Esophagus mucosa (tissue), 1 donor: ENCODE results near the gene SLFN12L. TPM values are rescaled to one million over a fixed set of nuclear protein-coding genes. Genes with fewer than 3 reads are reported as not detected.

Experiments
- ATAC-seq: fragments of 200-7000 bp; cut with Tn5 transposase; one replicate; pipeline ENCODE4 v1.9.1; 2020
- total RNA-seq: library from RNA; stranded (reverse); gene quantifications from one replicate; pipeline ENCODE4 v1.2.4, GENCODE V29; 2023
- donor health status: DM: yes; HTN: yes; CAD: no.

SLFN12L gene
- total RNA-seq, 1 donor from 2014 or later = 0.40 TPM

- no peak for ATAC-seq
Observed at GRCh38 chr17:35428229-35428628, 109.2 kb downstream of the SLFN12L start.

- no peak for ATAC-seq
Observed at GRCh38 chr17:35423761-35424160, 113.7 kb downstream of the SLFN12L start.

Other genes starting within 250 kb of the SLFN12L start
- 6.6 TPM for gene SLFN11, start 164.1 kb downstream of the SLFN12L start, total RNA-seq
- gene SLFN12, start 105.2 kb downstream of the SLFN12L start, total RNA-seq = 2.6 TPM
- gene SLFN13, start 88.9 kb downstream of the SLFN12L start, total RNA-seq = 7.9 TPM
- gene SLFN14, start 23.1 kb upstream of the SLFN12L start, total RNA-seq = not detected
- gene PEX12, start 40.9 kb upstream of the SLFN12L start, total RNA-seq = 3.9 TPM
- gene AP2B1, start 49.6 kb upstream of the SLFN12L start, total RNA-seq = 37.9 TPM
- 0.32 TPM for gene RASL10B, start 194.0 kb upstream of the SLFN12L start, total RNA-seq
- not detected for gene GAS2L2, start 215.6 kb upstream of the SLFN12L start, total RNA-seq
- not detected for gene C17orf50, start 223.2 kb upstream of the SLFN12L start, total RNA-seq